WTC11 (cell line): Measurements from ENCODE around the gene EIF3F. TPM values are rescaled to one million over a fixed set of nuclear protein-coding genes. Genes with fewer than 3 reads are reported as not detected.

Experiments
- ATAC-seq: fragments of 200-7000 bp; cut with Tn5 transposase; 2 replicates; pipeline ENCODE4 v1.10.0; 2021; ENCODE audit warnings: mild to moderate bottlenecking, moderate library complexity
- CTCF ChIA-PET: fragments of 300-600 bp; sonication (Branson Sonifier 250); formaldehyde crosslinking; loops from one replicate; lab custom pipeline; 2021; ENCODE audit warnings: antibody characterized with exemption; lab: Charles Lee
- POLR2A ChIA-PET: fragments of 350-600 bp; sonication (Branson Sonifier 250); formaldehyde crosslinking; loops from one replicate; lab custom pipeline; 2021; ENCODE audit warnings: antibody characterized with exemption; lab: Charles Lee
- DNase-seq: peaks from one replicate; pipeline ENCODE4 v3.0.0; 2021; ENCODE audit warnings: low spot score
- H3K27ac Mint-ChIP-seq: 2 replicates; pipeline ENCODE4 v1.8.0; 2021; ENCODE audit warnings: mixed read lengths
- H3K27me3 Mint-ChIP-seq: 2 replicates; pipeline ENCODE4 v1.8.0; 2021; ENCODE audit warnings: low read depth, mild to moderate bottlenecking, moderate library complexity, mixed read lengths
- H3K36me3 Mint-ChIP-seq: 2 replicates; pipeline ENCODE4 v1.8.0; 2021; ENCODE audit warnings: mixed read lengths
- H3K4me1 Mint-ChIP-seq: 2 replicates; pipeline ENCODE4 v1.8.0; 2022; ENCODE audit warnings: mixed read lengths
- H3K4me3 Mint-ChIP-seq: 2 replicates; pipeline ENCODE4 v1.8.0; 2021; ENCODE audit warnings: mild to moderate bottlenecking, moderate library complexity, mixed read lengths
- H3K9me3 Mint-ChIP-seq: 2 replicates; pipeline ENCODE4 v1.8.0; 2021; ENCODE audit warnings: mixed read lengths
- ATF3 ChIP-seq: sonication (generic); formaldehyde crosslinking; conservative IDR thresholded peaks from 2 replicates; pipeline ENCODE4 v1.8.1; 2022; ENCODE audit warnings: mild to moderate bottlenecking, missing genetic modification reagents
- ESRRA ChIP-seq: sonication (generic); formaldehyde crosslinking; IDR thresholded peaks from 2 replicates; pipeline ENCODE4 v1.8.1; 2022; ENCODE audit warnings: mild to moderate bottlenecking, missing genetic modification reagents, borderline replicate concordance
- FOXJ3 ChIP-seq: sonication (generic); formaldehyde crosslinking; IDR thresholded peaks from 2 replicates; pipeline ENCODE4 v1.9.0; 2021; ENCODE audit warnings: missing genetic modification reagents, mild to moderate bottlenecking, borderline replicate concordance
- FOXK1 ChIP-seq: sonication (generic); formaldehyde crosslinking; IDR thresholded peaks from 2 replicates; pipeline ENCODE4 v1.8.0; 2022; ENCODE audit warnings: mild to moderate bottlenecking, moderate library complexity, missing genetic modification reagents
- GABPB1 ChIP-seq: sonication (generic); formaldehyde crosslinking; IDR thresholded peaks from 2 replicates; pipeline ENCODE4 v1.8.1; 2023; ENCODE audit warnings: mild to moderate bottlenecking, missing genetic modification reagents
- HMGA2 ChIP-seq: fragments of 250-450 bp; sonication (Bioruptor Pico); IDR thresholded peaks from 2 replicates; pipeline ENCODE4 v1.4.0; 2021; ENCODE audit warnings: mild to moderate bottlenecking, moderate library complexity
- HMGXB4 ChIP-seq: sonication (generic); formaldehyde crosslinking; IDR thresholded peaks from 2 replicates; pipeline ENCODE4 v1.8.1; 2023; ENCODE audit warnings: mild to moderate bottlenecking, moderate library complexity, missing genetic modification reagents
- KAT7 ChIP-seq: sonication (generic); formaldehyde crosslinking; IDR thresholded peaks from 2 replicates; pipeline ENCODE4 v1.8.1; 2023; ENCODE audit warnings: missing genetic modification reagents, mild to moderate bottlenecking, borderline replicate concordance
- MLX ChIP-seq: sonication (generic); formaldehyde crosslinking; IDR thresholded peaks from 2 replicates; pipeline ENCODE4 v1.8.1; 2023; ENCODE audit warnings: mild to moderate bottlenecking, missing genetic modification reagents, moderate library complexity
- NR3C1 ChIP-seq: sonication (generic); formaldehyde crosslinking; conservative IDR thresholded peaks from 2 replicates; pipeline ENCODE4 v1.8.1; 2023; ENCODE audit warnings: low read depth, mild to moderate bottlenecking, missing genetic modification reagents
- SMAD4 ChIP-seq: sonication (generic); formaldehyde crosslinking; IDR thresholded peaks from 2 replicates; pipeline ENCODE4 v1.8.0; 2022; ENCODE audit warnings: mild to moderate bottlenecking, missing genetic modification reagents
- SOX15 ChIP-seq: fragments of 250-450 bp; sonication (Bioruptor Pico); IDR thresholded peaks from 2 replicates; pipeline ENCODE4 v1.9.0; 2021; ENCODE audit warnings: mild to moderate bottlenecking
- TP53 ChIP-seq: sonication (generic); formaldehyde crosslinking; IDR thresholded peaks from 2 replicates; pipeline ENCODE4 v1.8.1; 2023; ENCODE audit warnings: mild to moderate bottlenecking, missing genetic modification reagents
- ZBTB21 ChIP-seq: sonication (generic); formaldehyde crosslinking; IDR thresholded peaks from 2 replicates; pipeline ENCODE4 v1.8.1; 2023; ENCODE audit warnings: mild to moderate bottlenecking, missing genetic modification reagents, borderline replicate concordance
- ZMAT4 ChIP-seq: fragments of 250-450 bp; sonication (Bioruptor Pico); IDR thresholded peaks from 2 replicates; pipeline ENCODE4 v1.9.0; 2021; ENCODE audit warnings: mild to moderate bottlenecking
- ZNF121 ChIP-seq: sonication (generic); formaldehyde crosslinking; IDR thresholded peaks from 2 replicates; pipeline ENCODE4 v1.8.0; 2023; ENCODE audit warnings: missing genetic modification reagents
- ZNF138 ChIP-seq: sonication (generic); formaldehyde crosslinking; conservative IDR thresholded peaks from 2 replicates; pipeline ENCODE4 v1.8.1; 2022; ENCODE audit warnings: mild to moderate bottlenecking, moderate library complexity, missing genetic modification reagents
- ZNF317 ChIP-seq: sonication (generic); formaldehyde crosslinking; IDR thresholded peaks from 2 replicates; pipeline ENCODE4 v1.8.1; 2023; ENCODE audit warnings: low read depth, mild to moderate bottlenecking, moderate library complexity, missing genetic modification reagents, borderline replicate concordance
- ZNF671 ChIP-seq: fragments of 250-450 bp; sonication (Bioruptor Pico); IDR thresholded peaks from 2 replicates; pipeline ENCODE4 v1.8.0; 2021; ENCODE audit warnings: mild to moderate bottlenecking
- total RNA-seq: library from RNA; stranded (reverse); gene quantifications from 3 replicates; pipeline ENCODE4 v1.2.3, GENCODE V29; 2021
- TF ChIP-seq, protein P1 (sequence below): sonication (generic); formaldehyde crosslinking; IDR thresholded peaks from 2 replicates; pipeline ENCODE4 v1.8.0; 2022; ENCODE audit warnings: missing genetic modification reagents

EIF3F gene
- total RNA-seq, 1 experiment from 2014 or later, result 356 TPM

DNA sequence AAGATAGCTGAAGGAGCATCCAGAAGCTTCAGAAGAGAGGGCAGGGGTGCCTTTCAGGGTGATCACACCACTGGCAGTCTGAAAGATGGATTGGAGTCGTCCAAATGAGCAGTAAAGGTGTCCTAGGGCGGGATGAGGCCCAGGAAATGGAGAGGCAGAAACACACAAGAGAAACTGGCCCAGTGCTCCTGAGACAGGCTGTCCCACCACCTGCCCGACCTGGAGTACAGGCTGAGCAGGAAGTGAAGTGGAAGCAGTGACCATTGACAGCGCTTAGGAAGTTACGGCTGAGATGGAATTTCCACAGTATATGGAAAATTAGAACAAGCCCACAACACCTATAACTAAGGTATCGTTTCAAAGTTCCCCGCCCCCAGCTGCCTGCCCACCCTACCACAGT, 16.1 kb downstream of the EIF3F start:
- no peaks in the 10 kb centered on the region for H3K4me1 Mint-ChIP-seq
- TF ChIP-seq ZNF317 (CRISPR knock-in tag) (no peak), FOXK1 (CRISPR knock-in tag) (no peak), SMAD4 (CRISPR knock-in tag) (no peak), ATF3 (CRISPR knock-in tag) (no peak), GABPB1 (CRISPR knock-in tag) (no peak)
- TF ChIP-seq, all 79 proteins: peak for 0
- Mint-ChIP-seq H3K4me3 (no peak overlapping the region), H3K36me3 (peaks cover 2% of the 10 kb centered on the region), H3K27ac (no peak overlapping the region), H3K9me3 (no peaks in the 10 kb centered on the region), H3K27me3 (no peaks in the 10 kb centered on the region; the same call in 1 of the 2 replicates)
- ATAC-seq (no peak), DNase-seq (no peak)
- ChIA-PET CTCF (interaction anchor here (0.6 to 2.7 kb wide), 7 partner anchors 16 to 170 kb away, joined by 3 to 11 read pairs (median 8); partner anchors contain the start of gene EIF3F), POLR2A (interaction anchor here (0.7 to 0.9 kb wide), 2 partner anchors 83 to 86 kb away, joined by 3 read pairs; no protein-coding TSS in a partner anchor)

DNA sequence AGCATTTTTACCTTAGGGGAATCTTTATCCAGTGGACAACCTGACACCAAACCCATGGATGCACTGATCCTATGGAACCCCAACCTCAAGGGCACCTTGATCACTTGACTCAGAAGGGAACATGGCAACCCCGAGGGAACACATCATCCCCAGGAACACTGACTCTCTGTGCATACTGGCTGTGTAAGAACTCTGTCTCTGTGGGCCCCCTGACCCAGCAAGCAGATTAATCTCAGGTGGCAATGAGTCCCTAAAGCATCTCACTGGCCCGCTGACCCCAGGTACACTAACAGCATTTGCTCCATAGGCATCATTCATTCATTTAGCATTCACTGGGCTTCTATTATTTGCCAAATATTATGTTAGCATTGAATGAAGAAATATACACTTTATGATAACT, 16.9 kb downstream of the EIF3F start:
- no peak overlapping the region for H3K27ac Mint-ChIP-seq
- no peaks in the 10 kb centered on the region for H3K9me3 Mint-ChIP-seq
- no peak overlapping the region for H3K4me3 Mint-ChIP-seq
- ChIA-PET CTCF (interaction anchor here (0.6 to 2.7 kb wide), 5 partner anchors 17 to 95 kb away, joined by 3 to 11 read pairs (median 5); partner anchors contain the start of gene EIF3F), POLR2A (no interaction called here)
- TF ChIP-seq ZBTB21 (CRISPR knock-in tag) (no peak), ZNF121 (CRISPR knock-in tag) (no peak), NR3C1 (CRISPR knock-in tag) (no peak), HMGXB4 (CRISPR knock-in tag) (no peak), ZNF671 (CRISPR knock-in tag) (no peak), MLX (CRISPR knock-in tag) (no peak), ZNF138 (CRISPR knock-in tag) (no peak), FOXJ3 (CRISPR knock-in tag) (no peak)
- no peak for ATAC-seq
- no peaks in the 10 kb centered on the region for H3K4me1 Mint-ChIP-seq
- H3K27me3 Mint-ChIP-seq, result no peaks in the 10 kb centered on the region; the same call in 1 of the 2 replicates
- DNase-seq, result no peak
- no peaks in the 10 kb centered on the region for H3K36me3 Mint-ChIP-seq

GRCh38 chr11:8005556-8005955, 18.4 kb downstream of the EIF3F start:
- no peak for DNase-seq
- Mint-ChIP-seq H3K4me3 (no peak overlapping the region), H3K36me3 (no peaks in the 10 kb centered on the region), H3K27ac (no peak overlapping the region)
- POLR2A ChIA-PET, result no interaction called here
- TF ChIP-seq ATF3 (CRISPR knock-in tag), result no peak
- TF ChIP-seq ESRRA (CRISPR knock-in tag), result no peak
- TF ChIP-seq HMGA2, result no peak
- TF ChIP-seq ZMAT4, result no peak
- no peak for TF ChIP-seq KAT7 (CRISPR knock-in tag)
- TF ChIP-seq NR3C1 (CRISPR knock-in tag), result no peak
- no peak for TF ChIP-seq TP53 (CRISPR knock-in tag)
- TF ChIP-seq SOX15 (CRISPR knock-in tag), result no peak
- TF ChIP-seq, protein P1, sequence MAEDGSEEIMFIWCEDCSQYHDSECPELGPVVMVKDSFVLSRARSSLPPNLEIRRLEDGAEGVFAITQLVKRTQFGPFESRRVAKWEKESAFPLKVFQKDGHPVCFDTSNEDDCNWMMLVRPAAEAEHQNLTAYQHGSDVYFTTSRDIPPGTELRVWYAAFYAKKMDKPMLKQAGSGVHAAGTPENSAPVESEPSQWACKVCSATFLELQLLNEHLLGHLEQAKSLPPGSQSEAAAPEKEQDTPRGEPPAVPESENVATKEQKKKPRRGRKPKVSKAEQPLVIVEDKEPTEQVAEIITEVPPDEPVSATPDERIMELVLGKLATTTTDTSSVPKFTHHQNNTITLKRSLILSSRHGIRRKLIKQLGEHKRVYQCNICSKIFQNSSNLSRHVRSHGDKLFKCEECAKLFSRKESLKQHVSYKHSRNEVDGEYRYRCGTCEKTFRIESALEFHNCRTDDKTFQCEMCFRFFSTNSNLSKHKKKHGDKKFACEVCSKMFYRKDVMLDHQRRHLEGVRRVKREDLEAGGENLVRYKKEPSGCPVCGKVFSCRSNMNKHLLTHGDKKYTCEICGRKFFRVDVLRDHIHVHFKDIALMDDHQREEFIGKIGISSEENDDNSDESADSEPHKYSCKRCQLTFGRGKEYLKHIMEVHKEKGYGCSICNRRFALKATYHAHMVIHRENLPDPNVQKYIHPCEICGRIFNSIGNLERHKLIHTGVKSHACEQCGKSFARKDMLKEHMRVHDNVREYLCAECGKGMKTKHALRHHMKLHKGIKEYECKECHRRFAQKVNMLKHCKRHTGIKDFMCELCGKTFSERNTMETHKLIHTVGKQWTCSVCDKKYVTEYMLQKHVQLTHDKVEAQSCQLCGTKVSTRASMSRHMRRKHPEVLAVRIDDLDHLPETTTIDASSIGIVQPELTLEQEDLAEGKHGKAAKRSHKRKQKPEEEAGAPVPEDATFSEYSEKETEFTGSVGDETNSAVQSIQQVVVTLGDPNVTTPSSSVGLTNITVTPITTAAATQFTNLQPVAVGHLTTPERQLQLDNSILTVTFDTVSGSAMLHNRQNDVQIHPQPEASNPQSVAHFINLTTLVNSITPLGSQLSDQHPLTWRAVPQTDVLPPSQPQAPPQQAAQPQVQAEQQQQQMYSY (CRISPR knock-in tag), result no peak
- TF ChIP-seq, all 79 proteins: peak for 0
- no peaks in the 10 kb centered on the region for H3K9me3 Mint-ChIP-seq
- ATAC-seq, result no peak
- CTCF ChIA-PET, result interaction anchor here (1.1 to 6.8 kb wide), 17 partner anchors 12 to 260 kb away, joined by 3 to 257 read pairs (median 10); partner anchors contain the start of gene EIF3F
- no peaks in the 10 kb centered on the region for H3K4me1 Mint-ChIP-seq
- H3K27me3 Mint-ChIP-seq, result no peaks in the 10 kb centered on the region; the same call in 1 of the 2 replicates
